ENCODE results near the gene PAPPA.

GRCh38 chr9:116142706-116143492, 10.7 kb upstream of the PAPPA start:
- TF ChIP-seq CTCF (IDR thresholded peaks at IDR 0.05): no peak
- TF ChIP-seq EP300 (IDR thresholded peaks at IDR 0.05): no peak
- no peak for TF ChIP-seq POLR2A (IDR thresholded peaks at IDR 0.05)

Measured in suprapubic skin (tissue), 3 donors.